Measurements from ENCODE around the gene SRRM2. TPM values are rescaled to one million over a fixed set of nuclear protein-coding genes. Genes with fewer than 3 reads are reported as not detected.

The SRRM2 gene
- total RNA-seq, 1 donor from 2014 or later, result 699 TPM

DNA sequence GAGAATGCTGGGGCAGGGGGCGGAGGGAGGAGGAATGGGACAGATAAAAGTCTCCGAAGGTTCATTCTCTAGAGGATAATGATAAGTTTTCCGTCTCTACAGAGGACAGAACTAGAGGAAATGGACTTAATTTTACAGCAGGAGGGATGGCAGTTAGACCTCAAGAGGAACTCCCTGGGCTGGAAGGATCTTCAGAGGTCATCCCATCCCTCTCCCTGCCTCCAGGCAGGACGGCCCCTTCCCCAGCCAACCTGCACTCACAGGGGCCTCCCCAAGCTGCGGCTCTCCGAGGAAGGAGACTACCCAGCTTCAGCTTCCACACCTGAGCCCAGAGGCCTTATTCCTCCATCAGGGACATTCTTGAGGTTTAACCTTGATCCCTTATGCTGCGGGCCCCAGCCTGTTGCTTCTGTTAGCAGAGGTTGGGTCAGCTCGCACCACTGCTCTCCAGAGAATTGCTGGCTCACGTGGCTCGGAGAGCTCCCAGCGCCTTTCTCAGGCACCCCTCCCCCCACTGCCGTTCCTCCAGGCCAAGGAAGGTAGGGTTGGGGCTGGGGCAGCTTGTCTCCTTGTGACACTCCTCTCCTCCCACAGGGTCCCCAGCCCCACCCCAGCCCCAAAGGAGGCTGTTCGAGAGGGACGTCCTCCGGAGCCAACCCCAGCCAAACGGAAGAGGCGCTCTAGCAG lies 16.1 kb downstream of the SRRM2 start:
- Mint-ChIP-seq H3K36me3 (ENCODE audit: unreplicated experiment) (peaks cover 32% of the 10 kb centered on the region), H3K9me3 (ENCODE audit: unreplicated experiment) (peaks cover 26% of the 10 kb centered on the region), H3K4me1 (ENCODE audit: low read depth, unreplicated experiment) (peaks cover 5% of the 10 kb centered on the region), H3K27me3 (ENCODE audit: unreplicated experiment) (peaks cover 37% of the 10 kb centered on the region), H3K27ac (ENCODE audit: unreplicated experiment) (no peak overlapping the region), H3K4me3 (ENCODE audit: unreplicated experiment) (no peak overlapping the region)
- DNase-seq, result peak; percentile 51
- TF ChIP-seq, protein P1, sequence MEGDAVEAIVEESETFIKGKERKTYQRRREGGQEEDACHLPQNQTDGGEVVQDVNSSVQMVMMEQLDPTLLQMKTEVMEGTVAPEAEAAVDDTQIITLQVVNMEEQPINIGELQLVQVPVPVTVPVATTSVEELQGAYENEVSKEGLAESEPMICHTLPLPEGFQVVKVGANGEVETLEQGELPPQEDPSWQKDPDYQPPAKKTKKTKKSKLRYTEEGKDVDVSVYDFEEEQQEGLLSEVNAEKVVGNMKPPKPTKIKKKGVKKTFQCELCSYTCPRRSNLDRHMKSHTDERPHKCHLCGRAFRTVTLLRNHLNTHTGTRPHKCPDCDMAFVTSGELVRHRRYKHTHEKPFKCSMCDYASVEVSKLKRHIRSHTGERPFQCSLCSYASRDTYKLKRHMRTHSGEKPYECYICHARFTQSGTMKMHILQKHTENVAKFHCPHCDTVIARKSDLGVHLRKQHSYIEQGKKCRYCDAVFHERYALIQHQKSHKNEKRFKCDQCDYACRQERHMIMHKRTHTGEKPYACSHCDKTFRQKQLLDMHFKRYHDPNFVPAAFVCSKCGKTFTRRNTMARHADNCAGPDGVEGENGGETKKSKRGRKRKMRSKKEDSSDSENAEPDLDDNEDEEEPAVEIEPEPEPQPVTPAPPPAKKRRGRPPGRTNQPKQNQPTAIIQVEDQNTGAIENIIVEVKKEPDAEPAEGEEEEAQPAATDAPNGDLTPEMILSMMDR (IDR thresholded peaks at IDR 0.05; ENCODE audit: partially characterized antibody, unreplicated experiment), result no peak

DNA sequence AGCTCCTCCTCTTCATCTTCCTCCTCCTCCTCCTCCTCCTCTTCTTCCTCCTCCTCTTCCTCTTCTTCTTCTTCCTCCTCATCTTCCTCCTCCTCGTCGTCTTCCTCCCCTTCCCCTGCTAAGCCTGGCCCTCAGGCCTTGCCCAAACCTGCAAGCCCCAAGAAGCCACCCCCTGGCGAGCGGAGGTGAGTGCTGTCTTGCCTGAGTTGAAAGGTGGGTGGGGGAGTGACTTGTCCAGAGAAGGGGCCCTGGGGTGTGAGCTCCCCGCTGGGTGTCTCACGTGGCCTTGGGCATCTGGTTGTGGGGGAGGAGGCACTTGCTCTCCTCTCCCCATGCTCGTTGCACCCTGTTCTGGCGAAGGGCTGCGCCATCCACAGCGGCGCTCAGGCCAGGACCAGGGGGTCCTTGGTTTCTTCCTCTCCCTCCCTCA lies 16.7 kb downstream of the SRRM2 start:
- TF ChIP-seq, protein P1 (IDR thresholded peaks at IDR 0.05; ENCODE audit: partially characterized antibody, unreplicated experiment), result no peak
- H3K27me3 Mint-ChIP-seq (ENCODE audit: unreplicated experiment), result peaks cover 37% of the 10 kb centered on the region
- H3K9me3 Mint-ChIP-seq (ENCODE audit: unreplicated experiment), result peaks cover 26% of the 10 kb centered on the region
- peak overlapping the region; percentile 75 for H3K27ac Mint-ChIP-seq (ENCODE audit: unreplicated experiment)
- peaks cover 26% of the 10 kb centered on the region for H3K36me3 Mint-ChIP-seq (ENCODE audit: unreplicated experiment)
- DNase-seq, result no peak
- no peak overlapping the region for H3K4me3 Mint-ChIP-seq (ENCODE audit: unreplicated experiment)
- H3K4me1 Mint-ChIP-seq (ENCODE audit: low read depth, unreplicated experiment), result peaks cover 5% of the 10 kb centered on the region

DNA sequence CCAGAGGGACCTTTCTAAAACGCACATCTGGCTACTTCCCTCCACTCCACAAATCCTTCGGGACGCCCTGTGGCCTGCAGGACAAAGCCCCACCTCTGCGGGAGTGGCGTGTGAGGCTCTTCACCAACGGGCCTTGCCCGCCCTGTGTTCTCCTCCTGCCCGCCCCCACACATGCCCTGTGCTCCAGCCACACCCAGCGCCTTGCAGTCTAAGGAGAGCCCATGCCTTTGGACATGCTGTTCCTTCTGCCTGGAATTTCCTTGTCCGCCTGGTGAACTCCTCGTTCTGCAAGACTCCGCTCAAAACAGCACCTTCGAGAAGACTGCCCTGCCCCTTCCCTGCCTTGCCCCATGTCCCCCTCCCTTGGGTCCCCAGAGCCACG lies 17.2 kb downstream of the SRRM2 start:
- H3K4me1 Mint-ChIP-seq (ENCODE audit: low read depth, unreplicated experiment), result peaks cover 5% of the 10 kb centered on the region
- TF ChIP-seq, protein P1 (IDR thresholded peaks at IDR 0.05; ENCODE audit: partially characterized antibody, unreplicated experiment), result no peak
- peaks cover 35% of the 10 kb centered on the region for H3K27me3 Mint-ChIP-seq (ENCODE audit: unreplicated experiment)
- H3K36me3 Mint-ChIP-seq (ENCODE audit: unreplicated experiment), result peaks cover 22% of the 10 kb centered on the region
- H3K9me3 Mint-ChIP-seq (ENCODE audit: unreplicated experiment), result peaks cover 25% of the 10 kb centered on the region
- peak overlapping the region; percentile 36 for H3K4me3 Mint-ChIP-seq (ENCODE audit: unreplicated experiment)
- DNase-seq, result no peak
- H3K27ac Mint-ChIP-seq (ENCODE audit: unreplicated experiment), result peak overlapping the region; percentile 75

DNA sequence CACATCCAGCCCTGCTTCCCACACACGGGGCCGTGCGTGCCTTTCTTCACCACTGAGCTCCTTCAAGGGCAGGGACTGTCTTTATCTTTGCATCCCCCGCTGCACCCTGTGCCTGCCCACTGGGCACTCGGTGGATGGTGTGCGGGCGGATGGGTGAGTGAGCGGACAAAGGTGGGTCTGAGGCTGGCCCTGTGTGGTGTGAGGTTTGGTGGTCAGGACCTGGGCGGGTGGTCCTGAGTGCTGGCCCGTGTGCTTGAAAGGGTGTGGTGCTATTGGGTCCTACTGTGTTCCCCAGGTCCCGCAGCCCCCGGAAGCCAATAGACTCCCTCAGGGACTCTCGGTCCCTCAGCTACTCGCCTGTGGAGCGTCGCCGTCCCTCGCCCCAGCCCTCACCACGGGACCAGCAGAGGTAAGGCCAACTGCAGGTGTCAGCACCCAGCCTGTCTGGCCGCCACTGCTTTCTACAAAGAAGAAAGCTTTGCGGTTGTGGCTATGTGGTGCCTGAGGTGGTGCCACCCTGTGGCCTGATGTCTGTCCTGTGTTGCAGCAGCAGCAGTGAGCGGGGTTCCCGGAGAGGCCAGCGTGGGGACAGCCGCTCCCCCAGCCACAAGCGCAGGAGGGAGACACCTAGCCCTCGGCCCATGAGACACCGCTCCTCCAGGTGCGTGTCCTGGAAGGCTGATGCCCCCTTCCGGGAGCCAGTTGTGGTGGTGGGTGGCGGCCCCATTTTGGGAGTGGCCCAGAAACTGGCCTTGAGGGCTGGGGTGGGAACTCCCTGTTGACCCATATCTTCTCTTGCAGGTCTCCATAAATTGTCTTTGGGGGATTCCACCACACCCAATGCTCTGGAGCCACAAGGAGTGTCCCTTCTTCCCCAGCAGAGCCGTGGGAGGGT lies 17.9 kb downstream of the SRRM2 start:
- no peak overlapping the region for H3K4me3 Mint-ChIP-seq (ENCODE audit: unreplicated experiment)

More for the DNA sequence above, 17.9 kb downstream of the SRRM2 start:
- no peak overlapping the region for H3K27ac Mint-ChIP-seq (ENCODE audit: unreplicated experiment)
- DNase-seq, result no peak
- H3K9me3 Mint-ChIP-seq (ENCODE audit: unreplicated experiment), result peaks cover 22% of the 10 kb centered on the region
- peaks cover 5% of the 10 kb centered on the region for H3K4me1 Mint-ChIP-seq (ENCODE audit: low read depth, unreplicated experiment)
- peaks cover 30% of the 10 kb centered on the region for H3K27me3 Mint-ChIP-seq (ENCODE audit: unreplicated experiment)
- peaks cover 15% of the 10 kb centered on the region for H3K36me3 Mint-ChIP-seq (ENCODE audit: unreplicated experiment)
- TF ChIP-seq, protein P1 (IDR thresholded peaks at IDR 0.05; ENCODE audit: partially characterized antibody, unreplicated experiment), result no peak

All from glutamatergic neuron (in vitro differentiated cells).